ENCODE data around the gene PTRH1. TPM values are rescaled to one million over a fixed set of nuclear protein-coding genes. Genes with fewer than 3 reads are reported as not detected.

The PTRH1 gene
- total and polyA plus RNA-seq, 2 of the 13 experiments (the other 11 are each of a cell fraction or from before 2014, with no cell fraction given), result 4.0 to 10.4 TPM

GRCh38 chr9:127664678-127665507 is 50.6 kb downstream of the PTRH1 start (continued):
- no peak for TF ChIP-seq GZF1 (CRISPR knock-in tag; IDR thresholded peaks at IDR 0.05)
- no peak for TF ChIP-seq CBX1 (IDR thresholded peaks at IDR 0.05; ENCODE audit: low read depth)
- no peak; the same call in 1 of the 2 replicates for TF ChIP-seq ZNF792 (CRISPR knock-in tag; IDR thresholded peaks at IDR 0.05)
- no peak for TF ChIP-seq EHMT2 (IDR thresholded peaks at IDR 0.05; ENCODE audit: borderline replicate concordance, low read depth, low read length)
- no peak for TF ChIP-seq LRRFIP1 (CRISPR knock-in tag; conservative IDR thresholded peaks at IDR 0.05)
- TF ChIP-seq ZSCAN30 (CRISPR knock-in tag; IDR thresholded peaks at IDR 0.05), result no peak
- no peak for TF ChIP-seq YY1 (IDR thresholded peaks at IDR 0.05; ENCODE audit: insufficient read depth, insufficient replicate concordance, low read depth, low read length)
- no peak for TF ChIP-seq ZNF251 (CRISPR knock-in tag; IDR thresholded peaks at IDR 0.05)
- TF ChIP-seq PATZ1 (CRISPR knock-in tag; IDR thresholded peaks at IDR 0.05), result peak; percentile 61; the same call in 1 of the 2 replicates
- no peak for TF ChIP-seq HOXA9 (CRISPR knock-in tag; IDR thresholded peaks at IDR 0.05; ENCODE audit: borderline replicate concordance)
- no peak for TF ChIP-seq ZSCAN21 (CRISPR knock-in tag; IDR thresholded peaks at IDR 0.05; ENCODE audit: borderline replicate concordance)
- TF ChIP-seq ZNF780A (CRISPR knock-in tag; IDR thresholded peaks at IDR 0.05), result no peak
- TF ChIP-seq PHF20 (CRISPR knock-in tag; IDR thresholded peaks at IDR 0.05), result 0 out of 2 replicates have a peak, but pooled peaks have one; percentile 47
- TF ChIP-seq ZBED4 (CRISPR knock-in tag; IDR thresholded peaks at IDR 0.05; ENCODE audit: borderline replicate concordance), result peak; percentile 19; the same call in 1 of the 2 replicates
- TF ChIP-seq CREBL2 (CRISPR knock-in tag; IDR thresholded peaks at IDR 0.05; ENCODE audit: borderline replicate concordance), result no peak
- peak; percentile 96 for TF ChIP-seq SAP130 (CRISPR knock-in tag; IDR thresholded peaks at IDR 0.05; ENCODE audit: low read depth)
- TF ChIP-seq SP1 (IDR thresholded peaks at IDR 0.05), result no peak
- no peak for TF ChIP-seq SP1 (CRISPR knock-in tag; IDR thresholded peaks at IDR 0.05)
- peak; percentile 90 for TF ChIP-seq HNF4A (CRISPR knock-in tag; IDR thresholded peaks at IDR 0.05)
- TF ChIP-seq HMG20A (CRISPR knock-in tag; IDR thresholded peaks at IDR 0.05; ENCODE audit: borderline replicate concordance), result no peak
